Omental fat pad (tissue), 4 donors: ENCODE measurements around the gene MPPED1. TPM values are rescaled to one million over a fixed set of nuclear protein-coding genes. Genes with fewer than 3 reads are reported as not detected.

Source experiments
- ATAC-seq: fragments of 150-250 bp; one replicate; pipeline ENCODE4 v1.9.1; 2016; ENCODE audit warnings: mild to moderate bottlenecking, moderate library complexity; ENCODE audit not compliant: low FRiP score
- DNase-seq: peaks from one replicate; pipeline ENCODE4 v3.0.0-alpha.2; 2019; ENCODE audit warnings: low spot score
- CTCF ChIP-seq, 3 donors: fragments of 450-650 bp; IDR thresholded peaks; one replicate each; pipeline ENCODE4 v1.5.1; 2016 to 2017; ENCODE audit warnings: antibody characterized with exemption in 3 of 3, mild to moderate bottlenecking in 3 of 3, moderate library complexity in 2 of 3
- total RNA-seq, 4 donors: library from RNA; depleted of rRNA; stranded (reverse); fragments of >200 nt; gene quantifications; one replicate each; pipeline ENCODE4 v1.1.0, GENCODE V29; 2016

The MPPED1 gene
- total RNA-seq, 4 donors from 2014 or later = not detected

DNA sequence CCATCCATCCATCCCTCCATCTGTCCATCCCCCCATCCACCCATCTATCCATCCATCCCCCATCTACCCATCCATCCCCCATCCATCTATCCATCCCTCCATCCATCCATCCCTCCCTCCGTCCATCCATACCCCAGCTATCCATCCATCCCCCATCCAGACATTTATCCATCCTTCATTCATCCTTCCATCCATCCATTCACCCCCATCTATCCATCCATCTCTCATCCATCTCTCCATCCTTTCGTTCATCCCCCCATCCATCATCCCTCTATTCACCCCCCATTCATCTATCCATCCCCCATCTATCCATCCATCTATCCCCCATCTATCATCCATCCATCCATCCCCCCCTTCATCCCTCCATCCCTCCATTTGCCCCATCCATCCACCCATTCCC is 97.5 kb downstream of the MPPED1 start:
- DNase-seq = no peak
- no peak for TF ChIP-seq CTCF (IDR thresholded peaks at IDR 0.05)
- ATAC-seq = no peak

GRCh38 chr22:43510281-43511070 is 98.7 kb downstream of the MPPED1 start:
- no peak for ATAC-seq
- TF ChIP-seq CTCF (IDR thresholded peaks at IDR 0.05) = no peak

DNA sequence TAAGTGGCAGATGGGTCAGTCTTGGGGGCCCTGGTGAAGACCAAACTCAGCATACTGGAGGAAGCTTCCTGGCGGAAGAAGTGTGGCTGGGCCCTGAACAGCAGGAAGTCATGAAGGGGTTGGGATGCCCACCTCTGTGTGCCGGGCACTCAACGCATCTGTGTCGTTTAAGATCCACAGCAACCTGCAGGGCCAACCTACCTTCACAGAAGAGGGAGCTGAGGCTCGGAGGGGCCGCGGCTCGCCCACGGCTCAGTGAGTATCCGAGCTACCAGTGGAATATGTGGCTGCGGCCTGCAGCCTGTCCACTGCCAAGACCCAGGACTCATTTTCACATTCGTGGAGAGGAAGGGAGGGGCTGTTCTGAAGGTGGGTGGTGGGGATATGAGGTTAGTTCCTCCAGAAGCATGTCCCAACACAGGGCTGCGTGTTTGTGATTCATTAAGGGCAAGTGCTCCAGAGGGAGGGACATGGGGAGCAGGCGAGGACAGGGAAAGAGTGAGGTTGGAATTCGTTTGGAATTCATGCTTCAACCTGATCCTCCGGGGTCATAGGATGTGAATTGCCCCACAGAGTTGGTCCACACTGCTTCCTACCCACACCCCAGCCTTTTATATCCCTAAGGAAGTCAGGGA is 99.6 kb downstream of the MPPED1 start:
- TF ChIP-seq CTCF (IDR thresholded peaks at IDR 0.05) = no peak
- ATAC-seq (no peak), DNase-seq (no peak)

More at GRCh38 chr22:43510281-43511070, 98.7 kb downstream of the MPPED1 start:
- no peak for DNase-seq

GRCh38 chr22:43512279-43512678 is 100.5 kb downstream of the MPPED1 start:
- TF ChIP-seq CTCF (IDR thresholded peaks at IDR 0.05) = no peak
- DNase-seq = no peak
- no peak for ATAC-seq

DNA sequence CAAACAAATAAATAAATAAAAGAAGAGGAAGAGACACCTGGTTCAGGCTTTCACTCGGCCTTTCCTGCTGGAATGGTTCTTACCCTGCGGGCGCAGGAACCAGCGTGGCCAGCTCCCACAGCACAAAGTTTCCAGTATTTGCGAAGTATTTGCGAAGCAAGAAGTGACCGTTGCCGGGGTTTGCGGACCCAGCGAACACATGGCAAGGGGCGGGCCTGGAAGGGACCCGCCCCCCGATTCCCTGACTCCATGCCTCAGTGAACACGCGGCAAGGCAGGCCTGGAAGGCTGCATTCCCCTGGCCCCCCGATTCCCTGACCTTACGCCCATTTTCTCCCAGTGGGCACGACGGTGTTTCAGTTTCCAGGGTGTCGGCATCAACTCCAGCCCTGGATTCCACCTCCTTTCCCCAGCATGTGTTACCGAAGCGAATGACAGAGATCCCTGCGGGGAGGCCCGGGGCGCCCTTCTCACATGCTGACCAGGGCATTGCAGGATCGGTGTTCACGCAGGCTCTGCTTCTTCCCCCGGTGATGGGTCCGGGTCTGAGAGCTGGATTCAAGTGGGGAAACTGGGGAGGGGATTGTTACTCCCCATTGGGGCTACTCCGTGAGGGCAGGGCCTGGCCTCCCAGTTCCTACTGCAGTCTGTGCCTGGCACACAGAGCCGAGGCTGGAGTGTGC is 102.8 kb downstream of the MPPED1 start:
- ATAC-seq (no peak), DNase-seq (no peak)
- no peak for TF ChIP-seq CTCF (IDR thresholded peaks at IDR 0.05)

DNA sequence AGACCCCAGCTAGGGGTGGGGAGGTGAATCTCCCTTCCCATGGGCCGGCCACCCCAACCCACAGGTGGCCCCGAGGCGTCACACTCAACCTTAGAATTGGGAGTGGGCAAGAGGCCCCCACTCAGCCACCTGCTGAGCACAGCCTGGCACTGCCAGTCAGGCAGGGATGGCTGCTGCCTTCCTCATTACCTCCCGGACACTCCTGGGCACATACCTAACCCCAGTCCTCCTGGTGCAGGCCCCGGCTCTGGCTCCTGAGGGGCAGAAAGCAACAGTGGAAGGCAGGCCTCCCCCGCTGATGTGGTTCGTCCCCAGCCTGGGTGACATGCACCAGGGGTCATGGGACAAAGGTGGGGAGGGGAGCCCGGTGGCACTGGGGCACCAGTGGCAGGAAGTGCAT is 103.6 kb downstream of the MPPED1 start:
- no peak for TF ChIP-seq CTCF (IDR thresholded peaks at IDR 0.05)
- DNase-seq (no peak), ATAC-seq (no peak)
